GM21723 (cell line): Measurements from ENCODE around the gene COL4A4.

Experiments
- ATAC-seq: cut with Tn5 transposase; IDR thresholded peaks from one replicate; pipeline ENCODE4 v1.9.1; 2021; ENCODE audit warnings: mild to moderate bottlenecking, moderate library complexity; ENCODE audit not compliant: unreplicated experiment

Gene COL4A4

GRCh38 chr2:227163485-227163997, 464 bp downstream of the COL4A4 start:
- peak; percentile 69 for ATAC-seq

GRCh38 chr2:227161947-227162346, 2.1 kb downstream of the COL4A4 start:
- no peak for ATAC-seq

DNA sequence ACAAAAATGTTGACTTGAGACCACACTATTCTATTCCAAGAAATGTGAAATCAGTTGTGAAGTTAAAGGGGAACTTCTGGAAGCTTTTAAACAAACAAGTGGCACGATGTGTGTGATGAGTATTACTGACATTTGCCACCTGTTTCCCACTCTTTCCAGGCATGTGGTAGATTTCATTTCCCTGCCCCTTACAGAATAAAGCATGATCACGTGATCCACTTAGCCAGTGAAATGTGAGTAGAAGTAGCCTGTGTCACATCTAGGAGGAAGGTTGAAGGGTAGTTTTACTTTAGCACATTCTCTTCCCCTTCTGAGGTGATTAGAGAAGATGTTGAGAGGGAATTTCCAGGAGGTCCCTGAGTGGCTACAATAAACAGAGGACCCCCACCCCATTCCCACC, 3.8 kb downstream of the COL4A4 start:
- no peak for ATAC-seq

GRCh38 chr2:227154986-227155774, 8.8 kb downstream of the COL4A4 start:
- no peak for ATAC-seq

DNA sequence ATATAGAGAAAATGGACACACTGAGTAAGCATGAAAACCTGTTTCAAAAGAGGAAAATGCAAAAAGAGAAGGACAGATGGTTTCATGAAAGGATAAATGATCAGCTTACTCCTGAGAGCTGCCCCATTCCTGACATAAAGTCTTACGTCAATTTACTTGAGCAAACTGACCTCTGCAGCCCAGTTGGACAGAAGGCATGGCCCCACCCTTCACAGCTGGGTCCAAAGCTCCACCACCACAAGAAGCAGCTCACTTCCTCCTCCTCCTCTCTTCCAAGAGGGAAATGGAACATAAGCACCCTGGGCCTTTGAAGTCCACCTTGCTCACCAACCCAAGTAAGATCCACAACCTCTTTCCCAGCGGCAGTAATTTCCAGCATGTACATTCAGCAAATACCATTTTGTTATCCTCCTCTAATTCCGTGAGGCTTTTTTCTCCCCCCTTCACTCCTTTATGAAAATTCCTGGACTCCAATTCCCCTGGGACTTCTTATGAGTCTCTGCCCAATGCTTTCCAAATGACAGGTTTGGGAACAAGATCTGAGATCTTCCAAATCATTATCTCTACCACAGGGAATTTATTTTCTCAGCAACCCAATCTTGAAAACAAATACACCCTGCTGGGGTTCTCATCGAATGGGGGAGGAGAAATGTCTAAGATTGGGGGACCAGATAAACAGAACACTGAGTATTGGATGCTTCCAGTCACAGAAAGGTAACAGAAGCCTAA, 10.1 kb downstream of the COL4A4 start:
- no peak for ATAC-seq

- ATAC-seq = no peak
Measured at GRCh38 chr2:227153307-227153706, 10.7 kb downstream of the COL4A4 start.

- no peak for ATAC-seq
Measured at GRCh38 chr2:227152093-227152766, 11.8 kb downstream of the COL4A4 start.

DNA sequence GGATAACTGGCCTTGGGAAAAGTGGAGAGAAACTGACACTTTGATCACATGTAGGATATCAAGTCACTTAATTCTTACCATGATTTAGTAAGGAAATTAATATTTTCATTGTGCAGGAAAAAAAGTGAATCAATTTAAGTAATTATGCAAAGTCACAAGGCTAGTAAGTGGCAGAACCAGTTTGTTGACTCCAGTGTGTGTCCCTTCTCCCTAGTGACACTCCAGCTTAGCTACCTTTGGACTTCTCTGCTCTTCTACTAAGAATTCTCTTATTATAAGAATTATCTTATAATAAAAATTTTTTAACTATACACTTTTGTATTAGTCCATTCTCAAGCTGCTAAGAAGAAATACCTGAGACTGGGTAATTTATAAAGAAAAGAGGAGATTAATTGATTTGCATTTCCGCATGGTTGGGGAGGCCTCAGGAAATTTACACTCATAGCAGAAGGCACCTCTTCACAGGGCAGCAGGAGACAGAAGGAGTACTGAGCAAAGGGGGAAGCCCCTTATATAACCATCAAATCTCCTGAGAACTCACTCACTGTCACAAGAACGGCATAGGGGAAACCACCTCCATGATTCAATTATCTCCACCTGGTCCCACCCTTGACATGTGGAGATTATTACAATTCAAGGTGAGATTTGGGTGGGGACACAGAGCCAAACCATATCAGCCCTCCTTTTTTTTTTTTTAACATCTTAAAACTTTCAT, 13.6 kb downstream of the COL4A4 start:
- no peak for ATAC-seq

DNA sequence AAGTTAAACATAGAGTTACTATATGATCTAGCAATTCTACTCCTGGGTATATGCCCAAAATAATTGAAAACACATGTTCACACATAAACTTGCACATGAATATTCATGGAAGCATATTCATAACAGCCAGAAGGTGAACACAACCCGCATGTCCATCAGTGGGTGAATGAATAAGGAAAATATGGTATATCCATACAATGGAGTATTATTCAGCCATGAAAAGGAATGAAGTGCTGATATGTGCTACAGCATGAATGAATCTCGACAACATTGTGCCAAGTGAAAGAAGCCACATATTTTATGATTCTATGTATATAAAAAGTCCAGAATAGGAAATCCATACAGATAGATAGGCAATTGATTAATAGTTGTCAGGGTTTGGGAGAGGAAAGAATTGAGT, 15.9 kb downstream of the COL4A4 start:
- ATAC-seq = no peak

GRCh38 chr2:227147023-227147422, 17.0 kb downstream of the COL4A4 start:
- no peak for ATAC-seq

GRCh38 chr2:227146456-227146855, 17.5 kb downstream of the COL4A4 start:
- ATAC-seq = no peak

- no peak for ATAC-seq
Measured at GRCh38 chr2:227143895-227144294, 20.1 kb downstream of the COL4A4 start.

DNA sequence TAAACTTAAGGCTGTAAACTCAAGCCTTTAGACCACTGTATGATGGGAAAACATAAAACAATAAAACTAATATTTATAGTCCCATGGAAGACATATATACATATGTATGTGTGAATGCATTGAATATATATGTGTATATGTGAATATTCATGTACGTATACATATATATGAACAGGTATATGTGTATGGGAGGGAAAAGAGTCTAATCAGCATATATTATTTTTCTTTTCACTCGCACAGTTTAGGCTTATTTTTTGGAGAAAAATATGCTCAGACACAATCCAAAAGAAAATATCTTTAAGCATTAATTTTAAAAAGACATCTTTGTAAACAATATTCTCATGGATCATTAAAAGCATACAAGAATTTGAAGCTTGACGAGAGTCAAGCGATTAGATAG, 22.7 kb downstream of the COL4A4 start:
- ATAC-seq = no peak

GRCh38 chr2:227134591-227134990, 29.4 kb downstream of the COL4A4 start:
- no peak for ATAC-seq

DNA sequence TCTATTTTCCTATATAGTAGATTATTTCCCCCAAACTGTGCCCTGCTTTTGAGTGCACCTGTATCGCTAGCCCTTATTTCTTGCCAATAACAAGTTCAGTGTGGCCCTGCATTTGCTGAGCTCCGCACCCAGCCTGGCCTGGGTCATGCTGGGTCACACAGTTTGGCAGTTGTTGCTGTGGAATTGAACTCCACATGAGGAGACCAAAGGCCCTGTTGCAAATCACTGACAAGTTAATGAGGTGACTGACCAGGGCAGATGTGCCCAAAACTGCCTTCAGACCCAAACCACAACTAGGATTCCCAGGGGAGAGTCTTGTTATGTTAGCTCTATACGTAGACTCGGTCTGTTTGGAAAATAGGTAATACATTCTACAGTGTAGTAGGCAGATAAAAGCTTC, 31.0 kb downstream of the COL4A4 start:
- ATAC-seq = no peak

DNA sequence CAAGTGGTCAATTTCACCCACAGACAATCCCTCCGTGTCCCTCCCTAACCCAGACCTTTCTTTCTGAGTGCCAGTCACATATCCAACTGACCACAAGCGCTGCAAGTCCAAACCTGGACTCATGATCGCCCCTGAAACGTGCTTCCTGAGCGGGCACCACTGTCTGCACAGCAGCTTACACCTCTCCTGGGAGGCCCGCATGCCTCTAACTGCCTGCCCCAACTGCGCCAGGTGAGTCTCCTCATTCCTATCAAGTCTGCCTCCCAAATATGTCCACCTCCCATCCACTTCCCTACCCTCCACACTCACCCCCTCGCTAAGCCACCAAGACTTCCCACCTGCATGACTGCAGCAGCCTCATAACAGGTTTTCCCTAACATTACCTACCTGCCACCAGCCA, 33.4 kb downstream of the COL4A4 start:
- ATAC-seq = no peak

DNA sequence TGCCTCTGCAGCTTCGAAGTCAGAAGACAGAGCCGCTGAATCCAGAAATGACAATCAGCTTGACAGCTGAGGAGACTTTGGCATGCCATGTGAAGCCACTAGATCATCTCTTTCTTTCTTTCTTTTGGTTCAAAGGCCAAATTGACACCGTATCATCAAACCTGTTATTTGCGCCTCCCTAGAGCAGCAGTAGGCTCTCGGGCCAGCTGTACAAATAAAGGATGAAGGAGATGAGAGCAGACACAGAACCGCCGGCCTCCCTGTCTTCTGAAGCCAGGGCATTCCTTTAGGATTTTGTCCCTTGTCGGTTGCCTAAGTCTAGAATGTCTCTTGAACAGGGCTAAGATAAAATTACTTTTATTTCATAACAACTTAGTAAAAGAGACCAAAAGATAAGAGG, 36.8 kb downstream of the COL4A4 start:
- no peak for ATAC-seq

- no peak for ATAC-seq
Measured at GRCh38 chr2:227125506-227125905, 38.5 kb downstream of the COL4A4 start.

DNA sequence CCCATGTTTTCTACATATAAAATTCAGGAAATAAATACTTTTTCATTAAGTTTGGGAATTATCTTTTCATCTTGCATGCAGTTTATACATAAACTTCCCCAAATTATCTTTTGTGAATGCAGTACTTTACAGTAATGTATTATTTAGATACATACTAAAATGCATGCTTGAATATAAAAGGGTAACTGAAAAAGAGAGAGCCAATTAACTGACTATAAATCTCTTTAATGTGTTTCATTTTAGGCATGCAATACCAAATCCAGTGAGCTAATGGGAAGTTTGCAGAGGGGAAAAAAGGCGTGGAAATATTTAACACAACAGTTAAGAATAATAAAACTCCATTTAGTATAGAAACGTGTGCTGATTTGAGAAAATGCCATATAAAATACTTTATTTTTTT, 39.2 kb downstream of the COL4A4 start:
- ATAC-seq = no peak

- ATAC-seq = no peak
Measured at GRCh38 chr2:227123697-227124096, 40.3 kb downstream of the COL4A4 start.

- no peak for ATAC-seq
Measured at GRCh38 chr2:227118353-227118752, 45.7 kb downstream of the COL4A4 start.
